HCT116 (cell line): ENCODE measurements around the gene CXCR6. TPM values are rescaled to one million over a fixed set of nuclear protein-coding genes. Genes with fewer than 3 reads are reported as not detected.
A peak's percentile ranks its signal among the peaks of the same experiment; 100 is the strongest.

Experiments used
- ATAC-seq: fragments of 200-7000 bp; cut with Tn5 transposase; 2 replicates; pipeline ENCODE4 v1.9.1; 2020; ENCODE audit warnings: mild to moderate bottlenecking, moderate library complexity
- BruUV-seq: library from RNA; stranded (reverse); fragments of 400-500 nt; replicated peaks from 2 replicates; lab custom pipeline; 2021; lab: Mats Ljungman, UMichigan
- CTCF ChIA-PET: fragments of 300-600 bp; sonication (Branson Sonifier 250); formaldehyde crosslinking; loops from one replicate; lab custom pipeline; 2021; ENCODE audit warnings: antibody characterized with exemption; lab: Charles Lee
- POLR2A ChIA-PET: fragments of 300-600, 350-600 bp; sonication (Branson Sonifier 250); formaldehyde crosslinking; loops from one replicate; lab custom pipeline; 2021; ENCODE audit warnings: antibody characterized with exemption; lab: Charles Lee
- RAD21 ChIA-PET, 2 experiments: fragments of 300-600 bp; sonication (Branson Sonifier 250); formaldehyde crosslinking; loops; one replicate each; lab custom pipeline; 2023; ENCODE audit warnings: low total read pairs in 2 of 2; ENCODE audit not compliant: uncharacterized antibody in 2 of 2, unreplicated experiment in 2 of 2, low non-redundant PET in 1 of 2; lab: Charles Lee
- DNase-seq: peaks from one replicate; pipeline ENCODE4 v3.0.0-alpha.2; 2010; ENCODE audit warnings: low read depth, low spot score
- H2AFZ ChIP-seq: fragments of 200-600 bp; shearing (Covaris generic), sonication (generic); 2 replicates; pipeline ENCODE4 v1.6.1; 2017; ENCODE audit warnings: low read depth, mixed run types, mixed read lengths, antibody characterized with exemption, low read length; ENCODE audit not compliant: poor library complexity, severe bottlenecking
- H3K27ac ChIP-seq: 2 replicates; pipeline ENCODE4 v1.5.1; 2012; ENCODE audit warnings: low read depth, low read length
- H3K27me3 ChIP-seq: fragments of 200-600 bp; sonication (generic); 2 replicates; pipeline ENCODE4 v1.6.1; 2016; ENCODE audit warnings: mixed run types, low read length, mixed read lengths; ENCODE audit not compliant: insufficient read depth
- H3K36me3 ChIP-seq, 2 experiments: fragments of 200-500 bp in 1 of 2; fragments of 200-600 bp in 1 of 2; sonication (Bioruptor generic) in 1 of 2; sonication (generic) in 1 of 2; 2 replicates each; pipeline versions ENCODE4 v1.5.1 to v1.6.1; 2014 to 2016; ENCODE audit warnings: low read length in 2 of 2, inconsistent platforms in 1 of 2, mixed read lengths in 1 of 2, mixed run types in 1 of 2; ENCODE audit not compliant: insufficient read depth in 2 of 2, control insufficient read depth in 1 of 2
- H3K4me1 ChIP-seq, 2 experiments: fragments of 200-600 bp in 1 of 2; sonication (generic) in 1 of 2; 2 replicates each; pipeline versions ENCODE4 v1.5.1 to v1.6.1; 2012 to 2017; ENCODE audit warnings: low read length in 2 of 2, inconsistent platforms in 1 of 2, mild to moderate bottlenecking in 1 of 2, mixed read lengths in 1 of 2, mixed run types in 1 of 2, moderate library complexity in 1 of 2; ENCODE audit not compliant: insufficient read depth in 2 of 2, control insufficient read depth in 1 of 2
- H3K4me2 ChIP-seq: fragments of 200-600 bp; sonication (generic); 2 replicates; pipeline ENCODE4 v1.6.1; 2017; ENCODE audit warnings: mixed run types, low read length, mixed read lengths
- H3K4me3 ChIP-seq, 2 experiments: fragments of 200-600 bp in 1 of 2; sonication (generic) in 1 of 2; replicated peaks in 1 of 2; 2 replicates each; pipeline ENCODE4 v1.5.1; 2011 to 2016; ENCODE audit warnings: low read length in 2 of 2, control low read depth in 1 of 2, low read depth in 1 of 2, mild to moderate bottlenecking in 1 of 2, mixed read lengths in 1 of 2, mixed run types in 1 of 2
- H3K79me2 ChIP-seq: fragments of 200-600 bp; sonication (generic); 2 replicates; pipeline ENCODE4 v1.6.1; 2017; ENCODE audit warnings: mild to moderate bottlenecking, mixed run types, low read length, moderate library complexity, mixed read lengths; ENCODE audit not compliant: insufficient read depth
- H3K9ac ChIP-seq: fragments of 200-600 bp; sonication (generic); 2 replicates; pipeline ENCODE4 v1.6.1; 2016; ENCODE audit warnings: low read length, mixed read lengths
- H3K9me2 ChIP-seq: fragments of 200-600 bp; sonication (generic), shearing (Covaris generic); 2 replicates; pipeline ENCODE4 v1.6.1; 2017; ENCODE audit warnings: mixed run types, mild to moderate bottlenecking, moderate library complexity; ENCODE audit not compliant: insufficient read depth
- H3K9me3 ChIP-seq, 2 experiments: fragments of 200-500 bp in 1 of 2; fragments of 200-600 bp in 1 of 2; sonication (Bioruptor generic) in 1 of 2; sonication (generic) in 1 of 2; 2 replicates each; pipeline ENCODE4 v1.6.1; 2014 to 2017; ENCODE audit warnings: low read length in 2 of 2, mixed read lengths in 2 of 2, inconsistent platforms in 1 of 2, low read depth in 1 of 2, mild to moderate bottlenecking in 1 of 2, mixed run types in 1 of 2, moderate library complexity in 1 of 2; ENCODE audit not compliant: control insufficient read depth in 1 of 2, insufficient read depth in 1 of 2
- H4K20me1 ChIP-seq: fragments of 200-600 bp; sonication (generic), shearing (Covaris generic); 2 replicates; pipeline ENCODE4 v1.6.1; 2017; ENCODE audit warnings: mixed run types, mild to moderate bottlenecking, moderate library complexity; ENCODE audit not compliant: insufficient read depth
- EGR1 ChIP-seq: IDR thresholded peaks from 2 replicates; pipeline ENCODE4 v1.6.1; 2012; ENCODE audit warnings: low read depth
- ELF1 ChIP-seq: IDR thresholded peaks from 2 replicates; pipeline ENCODE4 v1.6.1; 2012; ENCODE audit warnings: low read depth, borderline replicate concordance
- EZH2 ChIP-seq: fragments of 200-600 bp; sonication (generic); IDR thresholded peaks from 2 replicates; pipeline ENCODE4 v1.6.1; 2017; ENCODE audit warnings: antibody characterized with exemption, mixed run types
- EZH2phosphoT487 ChIP-seq: fragments of 200-600 bp; IDR thresholded peaks from 2 replicates; pipeline ENCODE4 v1.6.1; 2018; ENCODE audit warnings: antibody characterized with exemption, borderline replicate concordance
- FOSL1 ChIP-seq: IDR thresholded peaks from 2 replicates; pipeline ENCODE4 v1.6.1; 2012; ENCODE audit warnings: low read depth
- JUND ChIP-seq: IDR thresholded peaks from 2 replicates; pipeline ENCODE4 v1.6.1; 2012
- POLR2A ChIP-seq: IDR thresholded peaks from 2 replicates; pipeline ENCODE4 v1.7.0; 2011; ENCODE audit warnings: borderline replicate concordance; ENCODE audit not compliant: insufficient read depth, insufficient read length; ENCODE audit errors: extremely low read depth
- POLR2AphosphoS5 ChIP-seq: IDR thresholded peaks from 2 replicates; pipeline ENCODE4 v1.6.1; 2011; ENCODE audit warnings: mild to moderate bottlenecking, low read depth, low read length, moderate library complexity
- RAD21 ChIP-seq: IDR thresholded peaks from 2 replicates; pipeline ENCODE4 v1.6.1; 2012; ENCODE audit warnings: low read depth, mild to moderate bottlenecking
- SIN3A ChIP-seq: IDR thresholded peaks from 2 replicates; pipeline ENCODE4 v1.6.1; 2012; ENCODE audit warnings: low read depth
- SP1 ChIP-seq: IDR thresholded peaks from 2 replicates; pipeline ENCODE4 v1.6.1; 2012; ENCODE audit warnings: low read depth
- SRF ChIP-seq: IDR thresholded peaks from 2 replicates; pipeline ENCODE4 v1.6.1; 2012; ENCODE audit warnings: low read depth
- YY1 ChIP-seq: IDR thresholded peaks from 2 replicates; pipeline ENCODE4 v1.6.1; 2011; ENCODE audit warnings: low read length, low read depth, moderate library complexity, mild to moderate bottlenecking; ENCODE audit not compliant: insufficient replicate concordance; ENCODE audit errors: extremely low read depth
- ZFX ChIP-seq: fragments of 450-650 bp; IDR thresholded peaks from 2 replicates; pipeline ENCODE4 v1.6.1; 2017
- intact Hi-C: fragments of 100-400 bp; cut with micrococcal nuclease; formaldehyde crosslinking; loops from 2 replicates; pipeline ENCODE4 v1.10.0; 2022
- total RNA-seq: library from RNA; stranded (reverse); gene quantifications from one replicate; pipeline ENCODE4 v1.2.1, GENCODE V29; 2021; ENCODE audit not compliant: unreplicated experiment
- TF ChIP-seq, protein P1 (sequence below): IDR thresholded peaks from 2 replicates; pipeline ENCODE4 v1.6.1; 2012
- TF ChIP-seq, protein P2 (sequence below): IDR thresholded peaks from 2 replicates; pipeline ENCODE4 v1.6.1; 2012

Gene CXCR6
- total RNA-seq, 1 experiment from 2014 or later: not detected

DNA sequence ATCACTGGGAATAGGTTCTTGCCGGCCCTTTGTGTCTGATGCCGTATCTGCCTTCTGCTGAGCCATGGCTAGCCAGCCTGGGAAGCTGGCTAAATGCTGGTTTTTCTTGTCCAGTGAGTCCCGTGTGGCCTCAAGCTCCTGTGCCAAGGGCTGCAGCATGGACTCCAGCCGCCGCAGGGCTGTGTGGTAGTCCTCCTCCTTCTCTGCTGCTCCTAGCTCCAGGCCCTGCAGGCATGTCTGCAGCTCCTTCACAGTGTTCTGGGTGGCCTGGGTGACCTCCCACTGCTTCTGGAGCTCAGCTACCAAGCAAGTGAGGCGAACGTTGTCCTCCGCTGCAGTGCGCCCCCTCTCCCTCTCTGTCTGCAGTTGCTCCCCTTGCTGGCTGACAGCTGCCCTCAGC, 24.9 kb downstream of the CXCR6 start:
- TSS peak; percentile 32 for BruUV-seq
- POLR2A ChIA-PET: no interaction called here
- H3K9ac ChIP-seq: no peak overlapping the region
- CTCF ChIA-PET: no interaction called here
- H3K4me2 ChIP-seq: no peak overlapping the region
- no peaks in the 10 kb centered on the region for H3K79me2 ChIP-seq
- no peaks in the 10 kb centered on the region for H3K9me2 ChIP-seq
- H2AFZ ChIP-seq: no peak overlapping the region
- H3K27ac ChIP-seq: no peak overlapping the region
- H3K9me3 ChIP-seq: no peaks in the 10 kb centered on the region
- H3K4me1 ChIP-seq: no peaks in the 10 kb centered on the region
- ATAC-seq (no peak), DNase-seq (no peak)
- intact Hi-C loops: no loop called here
- H4K20me1 ChIP-seq: no peaks in the 10 kb centered on the region
- RAD21 ChIA-PET: no interaction called here
- TF ChIP-seq POLR2AphosphoS5: no peak
- TF ChIP-seq EZH2phosphoT487: no peak
- TF ChIP-seq, protein P1, sequence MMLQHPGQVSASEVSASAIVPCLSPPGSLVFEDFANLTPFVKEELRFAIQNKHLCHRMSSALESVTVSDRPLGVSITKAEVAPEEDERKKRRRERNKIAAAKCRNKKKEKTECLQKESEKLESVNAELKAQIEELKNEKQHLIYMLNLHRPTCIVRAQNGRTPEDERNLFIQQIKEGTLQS: no peak
- no peak for TF ChIP-seq SRF
- no peak for TF ChIP-seq JUND
- no peak for TF ChIP-seq SP1
- TF ChIP-seq EZH2: no peak
- TF ChIP-seq, protein P2, sequence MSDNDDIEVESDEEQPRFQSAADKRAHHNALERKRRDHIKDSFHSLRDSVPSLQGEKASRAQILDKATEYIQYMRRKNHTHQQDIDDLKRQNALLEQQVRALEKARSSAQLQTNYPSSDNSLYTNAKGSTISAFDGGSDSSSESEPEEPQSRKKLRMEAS: no peak
- TF ChIP-seq YY1: no peak
- no peak for TF ChIP-seq ELF1
- TF ChIP-seq EGR1: no peak
- TF ChIP-seq RAD21: no peak
- TF ChIP-seq FOSL1: no peak
- TF ChIP-seq ZFX: no peak
- TF ChIP-seq, all 23 proteins: peak for 0
- no peak overlapping the region for H3K4me3 ChIP-seq
- H3K36me3 ChIP-seq: peaks cover 0 to 11% of the 10 kb centered on the region in 2 experiments
- no peaks in the 10 kb centered on the region for H3K27me3 ChIP-seq

DNA sequence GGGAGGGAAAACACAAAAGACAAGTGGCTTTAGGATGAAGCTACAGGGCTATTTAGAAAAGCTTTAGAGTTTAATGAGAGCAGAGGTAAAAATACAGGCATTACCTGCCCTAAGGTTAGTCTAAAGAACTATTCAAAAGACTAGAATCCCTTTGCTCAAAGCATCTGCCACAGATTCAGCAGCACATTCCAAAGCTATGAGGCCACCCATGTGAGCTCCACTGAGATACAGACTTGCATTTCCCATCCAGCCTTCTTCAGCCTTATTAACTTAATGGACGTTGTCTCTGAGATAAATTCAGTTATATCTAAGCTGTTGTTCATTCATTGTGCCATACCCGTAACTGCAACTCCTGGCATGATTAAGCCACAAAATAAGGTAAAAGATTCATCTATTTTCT, 25.4 kb downstream of the CXCR6 start:
- no peaks in the 10 kb centered on the region for H3K27me3 ChIP-seq
- H3K36me3 ChIP-seq: peaks cover 0 to 11% of the 10 kb centered on the region in 2 experiments
- ATAC-seq (no peak), DNase-seq (no peak)
- H2AFZ ChIP-seq: no peak overlapping the region
- H4K20me1 ChIP-seq: no peaks in the 10 kb centered on the region
- H3K79me2 ChIP-seq: no peaks in the 10 kb centered on the region
- BruUV-seq: no TSS peak
- intact Hi-C loops: no loop called here
- no peak overlapping the region for H3K9ac ChIP-seq
- H3K27ac ChIP-seq: no peak overlapping the region
- no peaks in the 10 kb centered on the region for H3K9me2 ChIP-seq
- TF ChIP-seq POLR2A (no peak), SIN3A (no peak)
- TF ChIP-seq, protein P1: no peak
- H3K4me3 ChIP-seq: no peak overlapping the region
- CTCF ChIA-PET: no interaction called here
- RAD21 ChIA-PET: no interaction called here
- H3K4me1 ChIP-seq: no peaks in the 10 kb centered on the region
- no peak overlapping the region for H3K4me2 ChIP-seq
- POLR2A ChIA-PET: no interaction called here
- no peaks in the 10 kb centered on the region for H3K9me3 ChIP-seq
